ENCODE measurements around the gene TTC13. TPM values are rescaled to one million over a fixed set of nuclear protein-coding genes. Genes with fewer than 3 reads are reported as not detected.

Gene TTC13
- total RNA-seq, 4 donors from 2014 or later, result 17.3 to 106 (median 42.6) TPM

GRCh38 chr1:230898144-230898543 lies 80.5 kb downstream of the TTC13 start:
- Histone ChIP-seq H3K36me3 (no peaks in the 10 kb centered on the region), H3K27ac (no peak overlapping the region), H3K27me3 (no peaks in the 10 kb centered on the region), H3K4me3 (no peak overlapping the region), H3K4me1 (no peaks in the 10 kb centered on the region), H3K9me3 (no peaks in the 10 kb centered on the region)
- DNase-seq, result no peak
- no peak for TF ChIP-seq POLR2A (IDR thresholded peaks at IDR 0.05)
- TF ChIP-seq, protein P1, sequence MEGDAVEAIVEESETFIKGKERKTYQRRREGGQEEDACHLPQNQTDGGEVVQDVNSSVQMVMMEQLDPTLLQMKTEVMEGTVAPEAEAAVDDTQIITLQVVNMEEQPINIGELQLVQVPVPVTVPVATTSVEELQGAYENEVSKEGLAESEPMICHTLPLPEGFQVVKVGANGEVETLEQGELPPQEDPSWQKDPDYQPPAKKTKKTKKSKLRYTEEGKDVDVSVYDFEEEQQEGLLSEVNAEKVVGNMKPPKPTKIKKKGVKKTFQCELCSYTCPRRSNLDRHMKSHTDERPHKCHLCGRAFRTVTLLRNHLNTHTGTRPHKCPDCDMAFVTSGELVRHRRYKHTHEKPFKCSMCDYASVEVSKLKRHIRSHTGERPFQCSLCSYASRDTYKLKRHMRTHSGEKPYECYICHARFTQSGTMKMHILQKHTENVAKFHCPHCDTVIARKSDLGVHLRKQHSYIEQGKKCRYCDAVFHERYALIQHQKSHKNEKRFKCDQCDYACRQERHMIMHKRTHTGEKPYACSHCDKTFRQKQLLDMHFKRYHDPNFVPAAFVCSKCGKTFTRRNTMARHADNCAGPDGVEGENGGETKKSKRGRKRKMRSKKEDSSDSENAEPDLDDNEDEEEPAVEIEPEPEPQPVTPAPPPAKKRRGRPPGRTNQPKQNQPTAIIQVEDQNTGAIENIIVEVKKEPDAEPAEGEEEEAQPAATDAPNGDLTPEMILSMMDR (IDR thresholded peaks at IDR 0.05), result no peak

DNA sequence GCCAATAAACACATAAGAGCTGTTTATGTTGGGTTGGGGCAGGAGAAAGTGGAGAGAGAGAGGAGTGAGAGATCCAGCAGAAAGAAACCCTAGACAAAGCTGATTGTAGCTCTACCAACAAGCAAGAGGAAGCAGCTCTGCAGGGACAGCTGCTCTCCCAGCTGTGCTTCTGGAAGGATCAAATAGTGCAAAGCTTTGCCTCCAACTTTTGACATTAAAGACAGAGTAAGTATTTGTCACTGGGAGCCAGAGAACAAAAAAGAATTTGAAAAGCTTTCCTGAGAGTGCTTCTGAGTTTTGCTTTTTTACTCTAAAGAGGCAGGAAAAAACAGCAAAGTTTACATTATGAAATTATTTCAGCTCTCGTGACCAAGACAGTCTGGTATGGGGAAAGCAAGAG lies 81.9 kb downstream of the TTC13 start:
- no peaks in the 10 kb centered on the region for H3K27me3 ChIP-seq
- DNase-seq, result no peak
- H3K9me3 ChIP-seq, result no peaks in the 10 kb centered on the region
- H3K36me3 ChIP-seq, result no peaks in the 10 kb centered on the region
- TF ChIP-seq, protein P1 (IDR thresholded peaks at IDR 0.05), result no peak
- no peak for TF ChIP-seq POLR2A (IDR thresholded peaks at IDR 0.05)
- no peak overlapping the region for H3K4me3 ChIP-seq
- no peak overlapping the region for H3K27ac ChIP-seq
- H3K4me1 ChIP-seq, result no peaks in the 10 kb centered on the region

DNA sequence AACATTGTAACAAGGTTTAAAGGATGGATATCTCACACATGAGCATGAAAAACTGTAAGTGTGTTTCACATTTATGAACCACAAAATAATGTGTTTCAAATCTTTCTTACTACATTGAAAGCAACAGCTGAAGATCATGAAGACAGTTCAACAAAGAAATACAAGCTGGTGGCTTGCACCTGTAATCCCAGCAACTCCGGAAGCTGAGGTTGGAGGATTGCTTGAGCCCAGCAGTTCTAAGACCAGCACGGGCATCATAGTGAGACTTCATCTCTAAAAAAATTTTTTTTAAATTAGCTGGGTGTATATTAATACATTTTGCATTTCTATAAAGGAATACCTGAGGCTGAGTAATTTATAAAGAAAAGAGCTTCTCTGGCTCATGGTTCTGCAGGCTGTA lies 83.2 kb downstream of the TTC13 start:
- no peaks in the 10 kb centered on the region for H3K27me3 ChIP-seq
- no peaks in the 10 kb centered on the region for H3K9me3 ChIP-seq
- no peak for DNase-seq
- no peak overlapping the region for H3K4me3 ChIP-seq
- TF ChIP-seq, protein P1 (IDR thresholded peaks at IDR 0.05), result no peak
- TF ChIP-seq POLR2A (IDR thresholded peaks at IDR 0.05), result no peak
- H3K27ac ChIP-seq, result no peak overlapping the region
- no peaks in the 10 kb centered on the region for H3K4me1 ChIP-seq
- H3K36me3 ChIP-seq, result no peaks in the 10 kb centered on the region

DNA sequence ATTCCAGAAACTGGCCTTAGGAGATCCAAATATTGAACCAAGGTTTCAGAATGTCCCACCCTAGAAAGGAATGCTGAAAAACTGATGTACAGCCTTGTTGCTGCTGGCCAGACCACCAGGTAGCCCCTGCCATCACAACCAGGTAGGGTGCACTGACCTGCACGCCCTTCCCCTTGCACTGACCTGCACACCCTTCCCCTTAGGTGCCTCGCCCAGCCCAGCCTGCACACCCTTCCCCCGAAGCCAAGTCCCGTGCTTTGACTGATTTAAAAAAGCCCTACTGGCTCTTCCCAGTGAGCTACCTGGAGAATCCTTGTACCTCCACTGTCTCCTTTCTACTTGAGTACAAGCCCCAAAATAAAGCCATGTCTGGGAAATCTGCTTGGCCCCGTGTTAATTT lies 84.0 kb downstream of the TTC13 start:
- H3K9me3 ChIP-seq, result no peaks in the 10 kb centered on the region
- no peak for DNase-seq
- H3K27me3 ChIP-seq, result no peaks in the 10 kb centered on the region
- TF ChIP-seq POLR2A (IDR thresholded peaks at IDR 0.05), result no peak
- TF ChIP-seq, protein P1 (IDR thresholded peaks at IDR 0.05), result no peak
- no peaks in the 10 kb centered on the region for H3K4me1 ChIP-seq
- no peak overlapping the region for H3K4me3 ChIP-seq
- H3K36me3 ChIP-seq, result no peaks in the 10 kb centered on the region
- no peak overlapping the region for H3K27ac ChIP-seq

GRCh38 chr1:230894032-230894431 lies 84.6 kb downstream of the TTC13 start:
- DNase-seq, result no peak
- Histone ChIP-seq H3K4me3 (no peak overlapping the region), H3K9me3 (no peaks in the 10 kb centered on the region), H3K36me3 (no peaks in the 10 kb centered on the region), H3K27me3 (no peaks in the 10 kb centered on the region), H3K4me1 (no peaks in the 10 kb centered on the region), H3K27ac (no peak overlapping the region)
- TF ChIP-seq, protein P1 (IDR thresholded peaks at IDR 0.05), result no peak
- TF ChIP-seq POLR2A (IDR thresholded peaks at IDR 0.05), result no peak

- H3K27ac ChIP-seq, result no peak overlapping the region
- H3K9me3 ChIP-seq, result no peaks in the 10 kb centered on the region
- DNase-seq, result no peak
- no peak overlapping the region for H3K4me3 ChIP-seq
- no peaks in the 10 kb centered on the region for H3K27me3 ChIP-seq
- no peaks in the 10 kb centered on the region for H3K4me1 ChIP-seq
- H3K36me3 ChIP-seq, result no peaks in the 10 kb centered on the region
- TF ChIP-seq, protein P1 (IDR thresholded peaks at IDR 0.05), result no peak
- no peak for TF ChIP-seq POLR2A (IDR thresholded peaks at IDR 0.05)
These were observed 86.6 kb downstream of the TTC13 start for GRCh38 chr1:230892018-230892491.

Measured in Peyer's patch (tissue), 4 donors.